GM23338 (cell line): Measurements from ENCODE around the gene SPATA31C1. TPM values are rescaled to one million over a fixed set of nuclear protein-coding genes. Genes with fewer than 3 reads are reported as not detected.

Source experiments
- ATAC-seq: fragments of 200-7000 bp; cut with Tn5 transposase; 3 replicates; pipeline ENCODE4 v1.9.1; 2020
- DNase-seq: peaks from one replicate; pipeline ENCODE4 v3.0.0-alpha.2; 2015; ENCODE audit warnings: low spot score
- H2AFZ ChIP-seq: fragments of 200-600 bp; sonication (generic); 2 replicates; pipeline ENCODE4 v1.8.0; 2016; ENCODE audit warnings: antibody characterized with exemption, mild to moderate bottlenecking, moderate library complexity
- H3F3A ChIP-seq: fragments of 200-600 bp; sonication (generic); replicated peaks from 2 replicates; pipeline ENCODE4 v1.8.0; 2017; ENCODE audit warnings: antibody characterized with exemption, mixed run types, low read depth
- H3K27ac ChIP-seq: fragments of 200-600 bp; sonication (generic); 2 replicates; pipeline ENCODE4 v1.6.1; 2016; ENCODE audit warnings: low read depth
- H3K27me3 ChIP-seq: fragments of 200-600 bp; sonication (generic); 2 replicates; pipeline ENCODE4 v1.8.0; 2016; ENCODE audit warnings: mild to moderate bottlenecking, mixed run types, moderate library complexity; ENCODE audit not compliant: insufficient read depth
- H3K36me3 ChIP-seq: fragments of 200-600 bp; sonication (generic); 2 replicates; pipeline ENCODE4 v1.8.0; 2016; ENCODE audit warnings: mild to moderate bottlenecking; ENCODE audit not compliant: insufficient read depth
- H3K4me1 ChIP-seq: fragments of 200-600 bp; sonication (generic); 2 replicates; pipeline ENCODE4 v1.8.0; 2016; ENCODE audit warnings: mild to moderate bottlenecking, moderate library complexity; ENCODE audit not compliant: insufficient read depth
- H3K4me2 ChIP-seq: fragments of 200-600 bp; sonication (generic); 2 replicates; pipeline ENCODE4 v1.7.1; 2017; ENCODE audit warnings: mixed run types
- H3K4me3 ChIP-seq: fragments of 200-600 bp; sonication (generic); 2 replicates; pipeline ENCODE4 v1.6.1; 2016; ENCODE audit warnings: mixed run types
- H3K79me2 ChIP-seq: fragments of 200-600 bp; sonication (generic); replicated peaks from 2 replicates; pipeline ENCODE4 v1.8.0; 2017; ENCODE audit warnings: mild to moderate bottlenecking; ENCODE audit not compliant: insufficient read depth
- H3K9me2 ChIP-seq: fragments of 200-600 bp; sonication (generic); 2 replicates; pipeline ENCODE4 v1.8.0; 2017; ENCODE audit not compliant: insufficient read depth
- H4K20me1 ChIP-seq: fragments of 200-600 bp; sonication (generic); replicated peaks from 2 replicates; pipeline ENCODE4 v1.8.0; 2017; ENCODE audit warnings: mild to moderate bottlenecking; ENCODE audit not compliant: insufficient read depth
- H3K27ac Mint-ChIP-seq: 2 replicates; pipeline ENCODE4 v1.8.0; 2020; ENCODE audit warnings: inconsistent platforms, mild to moderate bottlenecking, moderate library complexity, mixed read lengths
- H3K27me3 Mint-ChIP-seq: 3 replicates; pipeline ENCODE4 v1.8.0; 2022; ENCODE audit warnings: low read depth, mild to moderate bottlenecking, moderate library complexity, mixed read lengths, inconsistent platforms; ENCODE audit not compliant: insufficient read depth, poor library complexity
- H3K36me3 Mint-ChIP-seq: 3 replicates; pipeline ENCODE4 v1.8.0; 2021; ENCODE audit warnings: low read depth, mild to moderate bottlenecking, inconsistent platforms, moderate library complexity, mixed read lengths
- H3K4me1 Mint-ChIP-seq: 3 replicates; pipeline ENCODE4 v1.8.0; 2020; ENCODE audit warnings: mild to moderate bottlenecking, inconsistent platforms, mixed read lengths
- H3K4me3 Mint-ChIP-seq: 3 replicates; pipeline ENCODE4 v1.8.0; 2021; ENCODE audit warnings: moderate library complexity, mild to moderate bottlenecking, inconsistent platforms, mixed read lengths
- H3K9me3 Mint-ChIP-seq: 3 replicates; pipeline ENCODE4 v1.8.0; 2020; ENCODE audit warnings: moderate library complexity, mild to moderate bottlenecking, inconsistent platforms, mixed read lengths
- CREB1 ChIP-seq: fragments of 250-450 bp; sonication (Bioruptor Pico); IDR thresholded peaks from 2 replicates; pipeline ENCODE4 v1.5.0; 2020; ENCODE audit warnings: low read depth, mild to moderate bottlenecking, moderate library complexity
- ETS1 ChIP-seq: IDR thresholded peaks from 2 replicates; pipeline ENCODE4 v1.6.1; 2016; ENCODE audit warnings: antibody characterized with exemption
- EZH2 ChIP-seq: fragments of 200-600 bp; sonication (generic); IDR thresholded peaks from one replicate; pipeline ENCODE4 v1.8.0; 2017; ENCODE audit warnings: antibody characterized with exemption, mild to moderate bottlenecking, low read depth; ENCODE audit not compliant: unreplicated experiment
- EZH2phosphoT487 ChIP-seq: fragments of 200-600 bp; sonication (generic); IDR thresholded peaks from one replicate; pipeline ENCODE4 v1.8.1; 2018; ENCODE audit warnings: antibody characterized with exemption; ENCODE audit not compliant: unreplicated experiment
- JUNB ChIP-seq: IDR thresholded peaks from one replicate; pipeline ENCODE4 v1.6.1; 2016; ENCODE audit warnings: antibody characterized with exemption; ENCODE audit not compliant: unreplicated experiment
- NANOG ChIP-seq: IDR thresholded peaks from 2 replicates; pipeline ENCODE4 v1.6.1; 2016; ENCODE audit warnings: antibody characterized with exemption, borderline replicate concordance
- POLR2AphosphoS5 ChIP-seq: IDR thresholded peaks from 2 replicates; pipeline ENCODE4 v1.6.1; 2016; ENCODE audit warnings: antibody characterized with exemption, low read depth
- REST ChIP-seq: IDR thresholded peaks from one replicate; pipeline ENCODE4 v1.6.1; 2018; ENCODE audit warnings: antibody characterized with exemption; ENCODE audit not compliant: unreplicated experiment
- STAT1 ChIP-seq: IDR thresholded peaks from one replicate; pipeline ENCODE4 v1.6.1; 2016; ENCODE audit warnings: antibody characterized with exemption; ENCODE audit not compliant: unreplicated experiment
- ZNF114 ChIP-seq: fragments of 250-450 bp; sonication (Bioruptor Pico); IDR thresholded peaks from 2 replicates; pipeline ENCODE4 v1.5.0; 2020; ENCODE audit warnings: mild to moderate bottlenecking, moderate library complexity
- ZNF331 ChIP-seq: fragments of 250-450 bp; sonication (Bioruptor Pico); IDR thresholded peaks from 2 replicates; pipeline ENCODE4 v1.5.0; 2020; ENCODE audit warnings: low read depth, mild to moderate bottlenecking, moderate library complexity
- polyA plus RNA-seq: library from polyadenylated mRNA; unstranded; fragments of >200 nt; fragmentation: Nextera tagmentation; extraction: Ambion mirVana; gene quantifications from 2 replicates; pipeline ENCODE4 v1.2.1, GENCODE V29; 2016
- total RNA-seq: library from RNA; depleted of rRNA; stranded (reverse); fragments of >200 nt; shearing (Covaris generic); gene quantifications from 2 replicates; pipeline ENCODE4 v1.2.3, GENCODE V29; 2014
- TF ChIP-seq, protein P1 (sequence below), 2 experiments: fragments of 200-600 bp in 1 of 2; sonication (generic) in 1 of 2; conservative IDR thresholded peaks; 2 replicates each; pipeline versions ENCODE4 v1.5.1 to v1.6.1; 2016 to 2017; ENCODE audit warnings: antibody characterized with exemption in 2 of 2, low read depth in 2 of 2, mild to moderate bottlenecking in 2 of 2, moderate library complexity in 1 of 2
- TF ChIP-seq, protein P2 (sequence below): fragments of 250-450 bp; sonication (Bioruptor Pico); IDR thresholded peaks from 2 replicates; pipeline ENCODE4 v1.5.0; 2020; ENCODE audit warnings: mild to moderate bottlenecking, moderate library complexity

Gene SPATA31C1
- total and polyA plus RNA-seq, 2 experiments from 2014 or later, result not detected

DNA sequence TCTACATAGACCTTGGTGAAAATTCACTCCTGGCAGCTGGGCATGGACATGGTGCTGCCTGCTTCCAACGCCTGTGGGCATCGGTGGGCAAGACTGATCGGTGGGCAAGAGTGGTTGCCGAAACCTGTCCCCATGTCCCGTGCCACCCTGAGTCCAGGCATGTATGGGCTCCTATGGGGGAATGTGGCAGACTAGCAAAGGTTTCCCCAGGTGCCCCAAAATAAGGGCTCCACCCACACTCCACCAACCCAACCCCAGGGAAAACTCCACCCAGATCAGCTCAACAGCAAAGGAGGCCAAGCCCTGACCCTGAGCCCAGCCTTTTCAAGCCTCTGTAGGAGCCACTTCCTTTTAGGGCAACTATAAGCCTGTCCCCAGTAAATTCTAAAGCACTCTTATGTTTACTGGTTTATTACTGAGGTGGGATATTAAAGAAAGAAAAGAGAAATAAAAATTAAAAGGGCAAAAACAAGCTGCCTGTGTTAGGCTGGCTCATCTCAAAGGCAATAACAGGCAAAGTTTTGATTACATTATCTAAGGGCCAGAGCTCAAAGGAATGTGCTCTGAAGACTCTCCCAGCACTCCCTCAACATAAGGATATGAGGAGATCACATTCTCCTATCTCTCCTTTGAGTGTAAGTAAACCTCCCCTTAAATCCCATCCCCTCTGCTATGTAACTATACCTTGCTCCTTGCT lies 44.0 kb upstream of the SPATA31C1 start:
- no peaks in the 10 kb centered on the region for H3F3A ChIP-seq
- H3K36me3 ChIP-seq, result no peaks in the 10 kb centered on the region
- Mint-ChIP-seq H3K36me3 (peaks cover 7% of the 10 kb centered on the region; the same call in 2 of the 3 replicates), H3K27me3 (peaks cover 16% of the 10 kb centered on the region), H3K9me3 (peaks cover 9% of the 10 kb centered on the region), H3K4me1 (peaks cover 23% of the 10 kb centered on the region), H3K27ac (0 out of 2 replicates have a peak overlapping the region, but pooled peaks have one; percentile 14), H3K4me3 (no peak overlapping the region)
- ATAC-seq, result no peak
- H3K9me2 ChIP-seq, result peaks cover 3% of the 10 kb centered on the region; the same call in 1 of the 2 replicates
- no peaks in the 10 kb centered on the region for H3K27me3 ChIP-seq
- no peak overlapping the region for H3K4me3 ChIP-seq
- no peaks in the 10 kb centered on the region for H4K20me1 ChIP-seq
- DNase-seq, result no peak
- no peak overlapping the region for H3K27ac ChIP-seq
- H2AFZ ChIP-seq, result 0 out of 2 replicates have a peak overlapping the region, but pooled peaks have one; percentile 14
- H3K79me2 ChIP-seq, result no peaks in the 10 kb centered on the region
- TF ChIP-seq ZNF331 (no peak), EZH2 (no peak), JUNB (no peak), STAT1 (no peak), CREB1 (no peak), EZH2phosphoT487 (no peak), REST (no peak), ETS1 (no peak), ZNF114 (CRISPR knock-in tag) (no peak), POLR2AphosphoS5 (no peak), NANOG (no peak)
- TF ChIP-seq, protein P1, sequence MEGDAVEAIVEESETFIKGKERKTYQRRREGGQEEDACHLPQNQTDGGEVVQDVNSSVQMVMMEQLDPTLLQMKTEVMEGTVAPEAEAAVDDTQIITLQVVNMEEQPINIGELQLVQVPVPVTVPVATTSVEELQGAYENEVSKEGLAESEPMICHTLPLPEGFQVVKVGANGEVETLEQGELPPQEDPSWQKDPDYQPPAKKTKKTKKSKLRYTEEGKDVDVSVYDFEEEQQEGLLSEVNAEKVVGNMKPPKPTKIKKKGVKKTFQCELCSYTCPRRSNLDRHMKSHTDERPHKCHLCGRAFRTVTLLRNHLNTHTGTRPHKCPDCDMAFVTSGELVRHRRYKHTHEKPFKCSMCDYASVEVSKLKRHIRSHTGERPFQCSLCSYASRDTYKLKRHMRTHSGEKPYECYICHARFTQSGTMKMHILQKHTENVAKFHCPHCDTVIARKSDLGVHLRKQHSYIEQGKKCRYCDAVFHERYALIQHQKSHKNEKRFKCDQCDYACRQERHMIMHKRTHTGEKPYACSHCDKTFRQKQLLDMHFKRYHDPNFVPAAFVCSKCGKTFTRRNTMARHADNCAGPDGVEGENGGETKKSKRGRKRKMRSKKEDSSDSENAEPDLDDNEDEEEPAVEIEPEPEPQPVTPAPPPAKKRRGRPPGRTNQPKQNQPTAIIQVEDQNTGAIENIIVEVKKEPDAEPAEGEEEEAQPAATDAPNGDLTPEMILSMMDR (conservative IDR thresholded peaks at IDR 0.05; ENCODE audit: low read depth in 2 of 2), result no peak
- TF ChIP-seq, protein P2, sequence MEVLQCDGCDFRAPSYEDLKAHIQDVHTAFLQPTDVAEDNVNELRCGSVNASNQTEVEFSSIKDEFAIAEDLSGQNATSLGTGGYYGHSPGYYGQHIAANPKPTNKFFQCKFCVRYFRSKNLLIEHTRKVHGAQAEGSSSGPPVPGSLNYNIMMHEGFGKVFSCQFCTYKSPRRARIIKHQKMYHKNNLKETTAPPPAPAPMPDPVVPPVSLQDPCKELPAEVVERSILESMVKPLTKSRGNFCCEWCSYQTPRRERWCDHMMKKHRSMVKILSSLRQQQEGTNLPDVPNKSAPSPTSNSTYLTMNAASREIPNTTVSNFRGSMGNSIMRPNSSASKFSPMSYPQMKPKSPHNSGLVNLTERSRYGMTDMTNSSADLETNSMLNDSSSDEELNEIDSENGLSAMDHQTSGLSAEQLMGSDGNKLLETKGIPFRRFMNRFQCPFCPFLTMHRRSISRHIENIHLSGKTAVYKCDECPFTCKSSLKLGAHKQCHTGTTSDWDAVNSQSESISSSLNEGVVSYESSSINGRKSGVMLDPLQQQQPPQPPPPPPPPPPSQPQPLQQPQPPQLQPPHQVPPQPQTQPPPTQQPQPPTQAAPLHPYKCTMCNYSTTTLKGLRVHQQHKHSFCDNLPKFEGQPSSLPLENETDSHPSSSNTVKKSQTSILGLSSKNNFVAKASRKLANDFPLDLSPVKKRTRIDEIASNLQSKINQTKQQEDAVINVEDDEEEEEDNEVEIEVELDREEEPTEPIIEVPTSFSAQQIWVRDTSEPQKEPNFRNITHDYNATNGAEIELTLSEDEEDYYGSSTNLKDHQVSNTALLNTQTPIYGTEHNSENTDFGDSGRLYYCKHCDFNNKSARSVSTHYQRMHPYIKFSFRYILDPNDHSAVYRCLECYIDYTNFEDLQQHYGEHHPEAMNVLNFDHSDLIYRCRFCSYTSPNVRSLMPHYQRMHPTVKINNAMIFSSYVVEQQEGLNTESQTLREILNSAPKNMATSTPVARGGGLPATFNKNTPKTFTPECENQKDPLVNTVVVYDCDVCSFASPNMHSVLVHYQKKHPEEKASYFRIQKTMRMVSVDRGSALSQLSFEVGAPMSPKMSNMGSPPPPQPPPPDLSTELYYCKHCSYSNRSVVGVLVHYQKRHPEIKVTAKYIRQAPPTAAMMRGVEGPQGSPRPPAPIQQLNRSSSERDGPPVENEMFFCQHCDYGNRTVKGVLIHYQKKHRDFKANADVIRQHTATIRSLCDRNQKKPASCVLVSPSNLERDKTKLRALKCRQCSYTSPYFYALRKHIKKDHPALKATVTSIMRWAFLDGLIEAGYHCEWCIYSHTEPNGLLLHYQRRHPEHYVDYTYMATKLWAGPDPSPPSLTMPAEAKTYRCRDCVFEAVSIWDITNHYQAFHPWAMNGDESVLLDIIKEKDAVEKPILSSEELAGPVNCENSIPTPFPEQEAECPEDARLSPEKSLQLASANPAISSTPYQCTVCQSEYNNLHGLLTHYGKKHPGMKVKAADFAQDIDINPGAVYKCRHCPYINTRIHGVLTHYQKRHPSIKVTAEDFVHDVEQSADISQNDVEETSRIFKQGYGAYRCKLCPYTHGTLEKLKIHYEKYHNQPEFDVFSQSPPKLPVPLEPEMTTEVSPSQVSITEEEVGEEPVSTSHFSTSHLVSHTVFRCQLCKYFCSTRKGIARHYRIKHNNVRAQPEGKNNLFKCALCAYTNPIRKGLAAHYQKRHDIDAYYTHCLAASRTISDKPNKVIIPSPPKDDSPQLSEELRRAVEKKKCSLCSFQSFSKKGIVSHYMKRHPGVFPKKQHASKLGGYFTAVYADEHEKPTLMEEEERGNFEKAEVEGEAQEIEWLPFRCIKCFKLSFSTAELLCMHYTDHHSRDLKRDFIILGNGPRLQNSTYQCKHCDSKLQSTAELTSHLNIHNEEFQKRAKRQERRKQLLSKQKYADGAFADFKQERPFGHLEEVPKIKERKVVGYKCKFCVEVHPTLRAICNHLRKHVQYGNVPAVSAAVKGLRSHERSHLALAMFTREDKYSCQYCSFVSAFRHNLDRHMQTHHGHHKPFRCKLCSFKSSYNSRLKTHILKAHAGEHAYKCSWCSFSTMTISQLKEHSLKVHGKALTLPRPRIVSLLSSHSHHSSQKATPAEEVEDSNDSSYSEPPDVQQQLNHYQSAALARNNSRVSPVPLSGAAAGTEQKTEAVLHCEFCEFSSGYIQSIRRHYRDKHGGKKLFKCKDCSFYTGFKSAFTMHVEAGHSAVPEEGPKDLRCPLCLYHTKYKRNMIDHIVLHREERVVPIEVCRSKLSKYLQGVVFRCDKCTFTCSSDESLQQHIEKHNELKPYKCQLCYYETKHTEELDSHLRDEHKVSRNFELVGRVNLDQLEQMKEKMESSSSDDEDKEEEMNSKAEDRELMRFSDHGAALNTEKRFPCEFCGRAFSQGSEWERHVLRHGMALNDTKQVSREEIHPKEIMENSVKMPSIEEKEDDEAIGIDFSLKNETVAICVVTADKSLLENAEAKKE, result no peak
- peaks cover 11% of the 10 kb centered on the region for H3K4me1 ChIP-seq
- no peak overlapping the region for H3K4me2 ChIP-seq
